H1 (cell line): Measurements from ENCODE around the gene ASCC2. TPM values are rescaled to one million over a fixed set of nuclear protein-coding genes. Genes with fewer than 3 reads are reported as not detected.

Source experiments
- CTCF ChIA-PET: fragments of 300-600 bp; sonication (Branson Sonifier 250); formaldehyde crosslinking; loops from one replicate; lab custom pipeline; 2021; ENCODE audit not compliant: partially characterized antibody; lab: Charles Lee
- POLR2A ChIA-PET: fragments of 300-600 bp; sonication (Branson Sonifier 250); formaldehyde crosslinking; loops from one replicate; lab custom pipeline; 2021; ENCODE audit warnings: inconsistent platforms; ENCODE audit not compliant: partially characterized antibody; lab: Charles Lee
- DNase-seq, 2 experiments: peaks; one replicate each; pipeline versions ENCODE4 v3.0.0 to v3.0.0-alpha.2; 2010 to 2022; ENCODE audit warnings: low spot score in 2 of 2, low read depth in 1 of 2, mixed read lengths in 1 of 2
- FAIRE-seq: peaks from 2 replicates; lab custom pipeline; 2011; peaks lifted over from hg19 to GRCh38; lab: Jason Lieb, UNC
- H2AFZ ChIP-seq: 2 replicates; pipeline ENCODE4 v1.8.1; 2012; ENCODE audit warnings: low read length, inconsistent platforms
- H2AK5ac ChIP-seq: 2 replicates; pipeline ENCODE4 v1.6.1; 2013; ENCODE audit warnings: low read depth, low read length
- H2BK120ac ChIP-seq: replicated peaks from 2 replicates; pipeline ENCODE3; 2013; ENCODE audit warnings: low read depth, low read length, inconsistent platforms
- H2BK12ac ChIP-seq: 2 replicates; pipeline ENCODE4 v1.6.1; 2013; ENCODE audit warnings: low read depth, low read length
- H2BK15ac ChIP-seq: 2 replicates; pipeline ENCODE4 v1.6.1; 2013; ENCODE audit warnings: low read length
- H2BK20ac ChIP-seq: 2 replicates; pipeline ENCODE4 v1.6.1; 2013; ENCODE audit warnings: low read length
- H2BK5ac ChIP-seq: 2 replicates; pipeline ENCODE4 v1.6.1; 2013; ENCODE audit warnings: low read depth, low read length
- H3K14ac ChIP-seq: 2 replicates; pipeline ENCODE4 v1.6.1; 2013; ENCODE audit warnings: inconsistent platforms; ENCODE audit not compliant: insufficient read length
- H3K18ac ChIP-seq: 2 replicates; pipeline ENCODE4 v1.6.1; 2013; ENCODE audit warnings: low read length; ENCODE audit errors: extremely low read depth
- H3K23ac ChIP-seq: 2 replicates; pipeline ENCODE4 v1.6.1; 2013; ENCODE audit warnings: inconsistent platforms; ENCODE audit not compliant: insufficient read length
- H3K23me2 ChIP-seq: 2 replicates; pipeline ENCODE4 v1.6.1; 2013; ENCODE audit warnings: low read depth, low read length
- H3K27ac ChIP-seq: 2 replicates; pipeline ENCODE4 v1.6.1; 2011; ENCODE audit warnings: low read depth, low read length, inconsistent platforms
- H3K27me3 ChIP-seq, 4 experiments: replicated peaks in 1 of 4; 1 replicate in 1 of 4; 2 replicates in 3 of 4; pipeline versions ENCODE4 v1.6.1 to v1.8.1; 2011 to 2013; ENCODE audit warnings: low read length in 3 of 4, mild to moderate bottlenecking in 3 of 4, inconsistent platforms in 2 of 4, mixed read lengths in 2 of 4, moderate library complexity in 1 of 4; ENCODE audit not compliant: control insufficient read depth in 3 of 4, insufficient read depth in 3 of 4; ENCODE audit errors: extremely low read depth in 1 of 4
- H3K36me3 ChIP-seq, 4 experiments: 2 replicates each; pipeline versions ENCODE4 v1.6.1 to v1.8.1; 2011 to 2013; ENCODE audit warnings: mild to moderate bottlenecking in 4 of 4, low read length in 3 of 4, moderate library complexity in 2 of 4, control low read depth in 1 of 4, inconsistent platforms in 1 of 4; ENCODE audit not compliant: insufficient read depth in 4 of 4, control insufficient read depth in 2 of 4
- H3K4ac ChIP-seq: replicated peaks from 2 replicates; pipeline ENCODE3; 2013; ENCODE audit warnings: low read length, low read depth, mixed read lengths, inconsistent platforms; ENCODE audit not compliant: insufficient read length
- H3K4me1 ChIP-seq, 4 experiments: replicated peaks in 1 of 4; 1 replicate in 1 of 4; 2 replicates in 3 of 4; pipeline versions ENCODE4 v1.6.1 to v1.8.1; 2011 to 2013; ENCODE audit warnings: low read length in 3 of 4, inconsistent platforms in 2 of 4, mixed read lengths in 1 of 4; ENCODE audit not compliant: insufficient read depth in 4 of 4, control insufficient read depth in 3 of 4
- H3K4me2 ChIP-seq, 2 experiments: 2 replicates each; pipeline versions ENCODE4 v1.6.1 to v1.8.1; 2011 to 2013; ENCODE audit warnings: low read depth in 2 of 2, low read length in 2 of 2, control low read depth in 1 of 2, inconsistent platforms in 1 of 2, mild to moderate bottlenecking in 1 of 2; ENCODE audit not compliant: insufficient read depth in 1 of 2
- H3K4me3 ChIP-seq, 4 experiments: fragments of 200-600, 300-600 bp in 1 of 4; sonication (generic), shearing (Covaris generic), sonication (Bioruptor Twin) in 1 of 4; 2 replicates each; pipeline versions ENCODE4 v1.5.1 to v1.8.1; 2011 to 2016; ENCODE audit warnings: low read length in 4 of 4, low read depth in 3 of 4, control low read depth in 2 of 4, inconsistent platforms in 2 of 4, mild to moderate bottlenecking in 2 of 4, mixed read lengths in 1 of 4, moderate library complexity in 1 of 4; ENCODE audit not compliant: insufficient read depth in 2 of 4; ENCODE audit errors: extremely low read depth in 1 of 4
- H3K56ac ChIP-seq: replicated peaks from 2 replicates; pipeline ENCODE3; 2013; ENCODE audit warnings: low read depth, mild to moderate bottlenecking, mixed read lengths, low read length, inconsistent platforms; ENCODE audit not compliant: insufficient read length
- H3K79me1 ChIP-seq: 2 replicates; pipeline ENCODE4 v1.6.1; 2013; ENCODE audit warnings: low read depth, low read length, control low read depth
- H3K79me2 ChIP-seq, 2 experiments: 2 replicates each; pipeline versions ENCODE4 v1.6.1 to v1.8.1; 2012 to 2013; ENCODE audit warnings: low read length in 2 of 2, mild to moderate bottlenecking in 2 of 2, inconsistent platforms in 1 of 2; ENCODE audit not compliant: insufficient read depth in 2 of 2, control insufficient read depth in 1 of 2
- H3K9ac ChIP-seq, 4 experiments: replicated peaks in 1 of 4; 1 replicate in 1 of 4; 2 replicates in 3 of 4; pipeline versions ENCODE4 v1.6.1 to v1.8.1; 2011 to 2013; ENCODE audit warnings: low read depth in 3 of 4, low read length in 3 of 4, control low read depth in 2 of 4, mild to moderate bottlenecking in 2 of 4, moderate library complexity in 2 of 4, inconsistent platforms in 1 of 4; ENCODE audit errors: extremely low read depth in 1 of 4
- H3K9me3 ChIP-seq, 2 experiments: 2 replicates each; pipeline versions ENCODE4 v1.6.1 to v1.8.1; 2012 to 2013; ENCODE audit warnings: mild to moderate bottlenecking in 2 of 2, moderate library complexity in 2 of 2, control low read depth in 1 of 2, inconsistent platforms in 1 of 2, low read depth in 1 of 2, low read length in 1 of 2, mixed read lengths in 1 of 2; ENCODE audit not compliant: insufficient read depth in 2 of 2
- H4K20me1 ChIP-seq, 2 experiments: replicated peaks in 1 of 2; 2 replicates each; pipeline versions ENCODE3 to v1.8.1; 2011 to 2013; ENCODE audit warnings: inconsistent platforms in 2 of 2, low read length in 2 of 2, mild to moderate bottlenecking in 1 of 2; ENCODE audit not compliant: insufficient read depth in 2 of 2, control insufficient read depth in 1 of 2
- H4K5ac ChIP-seq: 2 replicates; pipeline ENCODE4 v1.6.1; 2013; ENCODE audit warnings: low read length, low read depth, mixed read lengths, inconsistent platforms; ENCODE audit not compliant: insufficient read length
- H4K8ac ChIP-seq: 2 replicates; pipeline ENCODE4 v1.8.0; 2013; ENCODE audit warnings: mild to moderate bottlenecking, moderate library complexity, low read length, inconsistent platforms; ENCODE audit not compliant: insufficient read depth; ENCODE audit errors: extremely low read depth
- H4K91ac ChIP-seq: replicated peaks from 2 replicates; pipeline ENCODE3; 2013; ENCODE audit warnings: low read length, mixed read lengths, inconsistent platforms; ENCODE audit not compliant: insufficient read length
- BACH1 ChIP-seq: IDR thresholded peaks from 2 replicates; pipeline ENCODE4 v1.6.1; 2012; ENCODE audit warnings: low read length, improper control_type of control experiment
- CHD2 ChIP-seq: IDR thresholded peaks from 2 replicates; pipeline ENCODE4 v1.6.1; 2012; ENCODE audit warnings: low read length, improper control_type of control experiment
- CTBP2 ChIP-seq: IDR thresholded peaks from 2 replicates; pipeline ENCODE4 v1.7.0; 2011; ENCODE audit warnings: borderline replicate concordance, mild to moderate bottlenecking, moderate library complexity, mixed read lengths, low read length; ENCODE audit not compliant: insufficient read depth, insufficient read length
- EGR1 ChIP-seq: IDR thresholded peaks from 2 replicates; pipeline ENCODE4 v1.6.1; 2011; ENCODE audit warnings: low read depth, low read length, borderline replicate concordance
- KDM1A ChIP-seq: fragments of 200-600, 300-600 bp; sonication (generic); IDR thresholded peaks from 2 replicates; pipeline ENCODE4 v1.7.1; 2016; ENCODE audit warnings: mild to moderate bottlenecking, low read length, borderline replicate concordance
- POLR2A ChIP-seq, 2 experiments: IDR thresholded peaks; 1 replicate in 1 of 2; 2 replicates in 1 of 2; pipeline ENCODE4 v1.6.1; 2011; ENCODE audit warnings: low read depth in 2 of 2, low read length in 2 of 2, mild to moderate bottlenecking in 2 of 2; ENCODE audit errors: control extremely low read depth in 1 of 2
- POLR2AphosphoS5 ChIP-seq: IDR thresholded peaks from 2 replicates; pipeline ENCODE4 v1.6.1; 2011; ENCODE audit warnings: low read depth, low read length
- RBBP5 ChIP-seq: IDR thresholded peaks from 2 replicates; pipeline ENCODE4 v1.7.1; 2012; ENCODE audit warnings: low read depth, mild to moderate bottlenecking, inconsistent platforms, low read length, moderate library complexity, borderline replicate concordance
- SAP30 ChIP-seq: fragments of 300-600 bp; sonication (generic); IDR thresholded peaks from 2 replicates; pipeline ENCODE4 v1.7.1; 2012; ENCODE audit warnings: low read length, moderate library complexity, mild to moderate bottlenecking, inconsistent platforms; ENCODE audit not compliant: insufficient read depth, insufficient replicate concordance
- SP4 ChIP-seq: IDR thresholded peaks from 2 replicates; pipeline ENCODE4 v1.6.1; 2012; ENCODE audit warnings: low read length, inconsistent platforms
- ZNF274 ChIP-seq: IDR thresholded peaks from 2 replicates; pipeline ENCODE4 v1.7.0; 2012; ENCODE audit warnings: low read length, borderline replicate concordance; ENCODE audit errors: extremely low read depth
- WGBS, 2 experiments: shearing (Covaris generic) in 1 of 2; methylation state at CpG; one replicate each; pipeline versions ENCODE4 v1.1.6 to v1.1.7; 2013 to 2015; ENCODE audit warnings: low lambda C conversion rate in 2 of 2, mixed read lengths in 2 of 2, inconsistent platforms in 1 of 2, low coverage in 1 of 2, missing lambda C conversion rate in 1 of 2; ENCODE audit not compliant: insufficient replicate concordance in 2 of 2, insufficient coverage in 1 of 2, insufficient read length in 1 of 2; ENCODE audit errors: extremely low coverage in 1 of 2, missing lambda C conversion rate in 1 of 2; 5-methylcytosine and 5-hydroxymethylcytosine counted together
- polyA plus RNA-seq, 7 experiments: library from polyadenylated mRNA; depleted of rRNA in 3 of 7; stranded (reverse) in 5 of 7; unstranded in 2 of 7; fragments of >200 nt in 5 of 7; fragments of 200-250 nt in 2 of 7; gene quantifications; 1 replicate in 5 of 7; 2 replicates in 1 of 7; 4 replicates in 1 of 7; pipeline versions ENCODE4 v1.2.1 to v1.2.3, GENCODE V29; 2011 to 2013; ENCODE audit warnings: missing spikeins in 2 of 7, mixed read lengths in 2 of 7
- total RNA-seq: library from RNA; stranded (reverse); fragmentation: NEBNext Ultra II Directional; extraction: Animal tissue kit (Norgen Biotek cat#: 25700); gene quantifications from 2 replicates; pipeline ENCODE4 v1.2.1, GENCODE V29; 2021

The ASCC2 gene
- total and polyA plus RNA-seq, 2 of the 8 experiments (the other 6 are each of a cell fraction or from before 2014, with no cell fraction given), result 35.0 to 35.8 TPM

- H3K27ac ChIP-seq, result peak within 1 kb of the TSS; percentile 91
- H4K91ac ChIP-seq, result peak within 1 kb of the TSS; percentile 62
- no peak for TF ChIP-seq CHD2
- TF ChIP-seq BACH1, result no peak
- TF ChIP-seq SAP30, result peak; percentile 70
- TF ChIP-seq EGR1, result no peak
- no peak for TF ChIP-seq KDM1A
- no peak for TF ChIP-seq CTBP2
- TF ChIP-seq RBBP5, result no peak
- peak; percentile 84 for TF ChIP-seq POLR2AphosphoS5
- TF ChIP-seq ZNF274, result no peak
- peak in 1 of 2 experiments; percentile 53; a peak in 1 of 3 replicates for TF ChIP-seq POLR2A (IDR thresholded peaks at IDR 0.05; ENCODE audit: control extremely low read depth in 1 of 2, low read depth in 2 of 2, low read length in 2 of 2)
- TF ChIP-seq SP4, result no peak
Observed at GRCh38 chr22:29767171-29768051, 70.7 kb downstream of the ASCC2 start, which contains the start of gene UQCR10. Gene UQCR10, plus strand, starts transcription at chr22:29767369. Its CDS starts 30 bp downstream, at chr22:29767399.

More at GRCh38 chr22:29767171-29768051, 70.7 kb downstream of the ASCC2 start, which contains the start of gene UQCR10:
- H4K5ac ChIP-seq, result peak within 1 kb of the TSS; percentile 97
- H3K18ac ChIP-seq, result peak within 1 kb of the TSS; percentile 65
- H2BK5ac ChIP-seq, result peak within 1 kb of the TSS; percentile 95
- peaks cover 3% of the 10 kb centered on the region; the same call in 1 of the 2 replicates for H3K23me2 ChIP-seq
- ChIA-PET CTCF (interaction anchor here (1.0 to 2.7 kb wide), 3 partner anchors 8 to 238 kb away, joined by 3 to 12 read pairs (median 4); no protein-coding TSS in a partner anchor), POLR2A (interaction anchor here (0.6 to 1.5 kb wide), 7 partner anchors 8 to 227 kb away, joined by 3 to 6 read pairs (median 3); no protein-coding TSS in a partner anchor)
- peaks cover 3 to 5% (median 4%) of the 10 kb centered on the region in 4 experiments; a peak in 6 of 7 replicates for H3K4me1 ChIP-seq
- H2AK5ac ChIP-seq, result no peak within 1 kb of the TSS
- H3K36me3 ChIP-seq, result peaks cover 3 to 13% (median 6%) of the 10 kb centered on the region in 4 experiments; a peak in 6 of 8 replicates
- no peak within 1 kb of the TSS for H2BK120ac ChIP-seq
- H4K20me1 ChIP-seq, result peaks cover 0 to 3% of the 10 kb centered on the region in 2 experiments
- peak within 1 kb of the TSS; percentile 76 to 98 (median 94) for H3K9ac ChIP-seq
- H3K4ac ChIP-seq, result peak within 1 kb of the TSS; percentile 33
- H3K23ac ChIP-seq, result no peak within 1 kb of the TSS
- peak within 1 kb of the TSS; percentile 78 to 99 (median 92) for H3K4me3 ChIP-seq
- H3K56ac ChIP-seq, result peak within 1 kb of the TSS; percentile 21
- H3K79me1 ChIP-seq, result peaks cover 5% of the 10 kb centered on the region
- H2BK15ac ChIP-seq, result peak within 1 kb of the TSS; percentile 67; the same call in 1 of the 2 replicates
- no peaks in the 10 kb centered on the region for H3K27me3 ChIP-seq
- peak within 1 kb of the TSS; percentile 77 to 90 for H3K4me2 ChIP-seq
- no peaks in the 10 kb centered on the region for H3K9me3 ChIP-seq
- H2BK20ac ChIP-seq, result no peak within 1 kb of the TSS
- H4K8ac ChIP-seq, result peak within 1 kb of the TSS; percentile 97; the same call in 1 of the 2 replicates
- H3K14ac ChIP-seq, result no peak within 1 kb of the TSS
- H2BK12ac ChIP-seq, result peak within 1 kb of the TSS; percentile 51; the same call in 1 of the 2 replicates
- FAIRE-seq (no peak), DNase-seq (peak; percentile 59 to 94)
- peaks cover 4 to 13% of the 10 kb centered on the region in 2 experiments; a peak in 2 of 4 replicates for H3K79me2 ChIP-seq
- peak within 1 kb of the TSS; percentile 99 for H2AFZ ChIP-seq
- WGBS, 2 experiments, result 6% methylated on average over 46 of the region's 46 CpGs; no CpG with 5 or more reads in 1 of the 2 experiments
